Measurements from ENCODE around the gene AJM1.
"Not testable (repeated sequence)": the region's sequence is repeated elsewhere in the genome, so short reads cannot be mapped to it uniquely, and the experiment has no call there.

AJM1 gene

GRCh38 chr9:136842380-136842948 lies at the start of gene AJM1:
Gene AJM1, plus strand, starts transcription at chr9:136842478. Its CDS starts 1,937 bp downstream, at chr9:136844415.
- TF ChIP-seq MAX (IDR thresholded peaks at IDR 0.05; ENCODE audit: low read depth, low read length) (0 out of 2 replicates have a peak, but pooled peaks have one; percentile 28), CTCF (IDR thresholded peaks at IDR 0.05; ENCODE audit: low read depth, low read length) (peak; percentile 72)
- DNase-seq (ENCODE audit: low read depth) = peak; percentile 81
- not testable (repeated sequence) for H3K4me3 ChIP-seq (ENCODE audit: low read depth, low read length)

- no peak for TF ChIP-seq POLR2A (IDR thresholded peaks at IDR 0.05; ENCODE audit: extremely low read depth, insufficient read length)
- TF ChIP-seq MAX (IDR thresholded peaks at IDR 0.05; ENCODE audit: low read depth, low read length) = no peak
- no peak for TF ChIP-seq MYC (IDR thresholded peaks at IDR 0.05; ENCODE audit: low read depth, low read length)
- no peak for TF ChIP-seq CTCF (IDR thresholded peaks at IDR 0.05; ENCODE audit: low read depth, low read length)
- DNase-seq (ENCODE audit: low read depth) = no peak
- H3K4me3 ChIP-seq (ENCODE audit: low read depth, low read length) = no peak overlapping the region
Measured at GRCh38 chr9:136793086-136793946, 49.0 kb upstream of the AJM1 start.

GRCh38 chr9:136794281-136794999 lies 47.8 kb upstream of the AJM1 start:
- DNase-seq (ENCODE audit: low read depth) = no peak
- TF ChIP-seq POLR2A (IDR thresholded peaks at IDR 0.05; ENCODE audit: extremely low read depth, insufficient read length) (no peak), MAX (IDR thresholded peaks at IDR 0.05; ENCODE audit: low read depth, low read length) (no peak), CTCF (IDR thresholded peaks at IDR 0.05; ENCODE audit: low read depth, low read length) (no peak), MYC (IDR thresholded peaks at IDR 0.05; ENCODE audit: low read depth, low read length) (no peak)
- no peak overlapping the region for H3K4me3 ChIP-seq (ENCODE audit: low read depth, low read length)

GRCh38 chr9:136795000-136795348 lies 47.3 kb upstream of the AJM1 start:
- no peak overlapping the region for H3K4me3 ChIP-seq (ENCODE audit: low read depth, low read length)
- no peak for TF ChIP-seq CTCF (IDR thresholded peaks at IDR 0.05; ENCODE audit: low read depth, low read length)
- TF ChIP-seq POLR2A (IDR thresholded peaks at IDR 0.05; ENCODE audit: extremely low read depth, insufficient read length) = no peak
- TF ChIP-seq MYC (IDR thresholded peaks at IDR 0.05; ENCODE audit: low read depth, low read length) = no peak
- TF ChIP-seq MAX (IDR thresholded peaks at IDR 0.05; ENCODE audit: low read depth, low read length) = no peak
- DNase-seq (ENCODE audit: low read depth) = no peak

GRCh38 chr9:136796238-136796774 lies 46.0 kb upstream of the AJM1 start, which contains the start of gene CCDC183:
Gene CCDC183, plus strand, starts transcription at chr9:136796338. Its CDS starts 60 bp downstream, at chr9:136796398.
- DNase-seq (ENCODE audit: low read depth) = no peak
- TF ChIP-seq POLR2A (IDR thresholded peaks at IDR 0.05; ENCODE audit: extremely low read depth, insufficient read length) = no peak
- no peak for TF ChIP-seq MYC (IDR thresholded peaks at IDR 0.05; ENCODE audit: low read depth, low read length)
- TF ChIP-seq MAX (IDR thresholded peaks at IDR 0.05; ENCODE audit: low read depth, low read length) = no peak
- no peak for TF ChIP-seq CTCF (IDR thresholded peaks at IDR 0.05; ENCODE audit: low read depth, low read length)
- no peak within 1 kb of the TSS for H3K4me3 ChIP-seq (ENCODE audit: low read depth, low read length)

GRCh38 chr9:136796775-136797347 lies 45.4 kb upstream of the AJM1 start:
- DNase-seq (ENCODE audit: low read depth); H3K4me3 ChIP-seq (ENCODE audit: low read depth, low read length): not testable (repeated sequence)

Measured in NB4 (cell line).